GM21515 (cell line): ENCODE measurements around the gene CELF4.

Experiments used
- ATAC-seq: cut with Tn5 transposase; IDR thresholded peaks from one replicate; pipeline ENCODE4 v1.9.1; 2021; ENCODE audit not compliant: unreplicated experiment

Gene CELF4

DNA sequence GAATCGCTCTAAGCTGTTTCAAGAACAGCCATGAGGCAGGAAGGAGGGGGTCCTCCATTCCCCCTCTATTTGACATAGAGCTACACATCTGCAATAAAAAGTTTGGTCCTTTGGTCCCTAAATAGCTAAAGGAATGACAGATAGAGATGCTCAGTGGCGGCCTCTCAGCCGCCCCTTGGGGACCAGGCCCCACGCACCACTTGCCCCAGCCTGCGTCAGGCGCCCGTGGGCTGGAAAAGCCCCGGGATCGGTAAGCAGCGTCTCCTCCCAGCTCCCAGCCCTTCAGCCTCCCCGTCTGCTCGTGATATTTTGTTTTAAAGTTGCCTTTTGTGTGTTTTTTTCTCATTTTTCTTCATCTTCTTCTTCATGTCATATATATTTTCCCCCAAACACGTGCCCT lies 321.0 kb downstream of the CELF4 start:
- ATAC-seq = no peak

DNA sequence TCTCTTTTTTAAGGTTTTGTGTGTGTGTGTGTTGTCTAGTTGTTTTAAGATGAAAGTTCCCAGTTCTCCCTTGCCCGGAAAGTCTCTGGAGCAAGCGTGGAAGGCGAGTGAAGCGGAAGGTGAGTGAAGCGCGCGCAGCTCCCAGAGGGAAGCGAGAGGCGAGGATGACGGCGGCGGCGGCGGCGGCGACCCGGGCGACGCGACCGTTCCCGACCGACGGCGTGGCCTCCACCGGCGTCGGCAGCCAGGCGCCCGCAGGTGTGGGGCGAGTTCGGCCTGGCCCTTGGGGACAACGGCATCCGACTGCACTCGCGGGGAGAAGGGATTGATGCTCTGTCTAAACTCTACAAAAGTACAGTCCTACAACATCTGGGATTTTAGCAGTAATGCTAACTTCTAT lies 321.9 kb downstream of the CELF4 start:
- ATAC-seq = no peak

DNA sequence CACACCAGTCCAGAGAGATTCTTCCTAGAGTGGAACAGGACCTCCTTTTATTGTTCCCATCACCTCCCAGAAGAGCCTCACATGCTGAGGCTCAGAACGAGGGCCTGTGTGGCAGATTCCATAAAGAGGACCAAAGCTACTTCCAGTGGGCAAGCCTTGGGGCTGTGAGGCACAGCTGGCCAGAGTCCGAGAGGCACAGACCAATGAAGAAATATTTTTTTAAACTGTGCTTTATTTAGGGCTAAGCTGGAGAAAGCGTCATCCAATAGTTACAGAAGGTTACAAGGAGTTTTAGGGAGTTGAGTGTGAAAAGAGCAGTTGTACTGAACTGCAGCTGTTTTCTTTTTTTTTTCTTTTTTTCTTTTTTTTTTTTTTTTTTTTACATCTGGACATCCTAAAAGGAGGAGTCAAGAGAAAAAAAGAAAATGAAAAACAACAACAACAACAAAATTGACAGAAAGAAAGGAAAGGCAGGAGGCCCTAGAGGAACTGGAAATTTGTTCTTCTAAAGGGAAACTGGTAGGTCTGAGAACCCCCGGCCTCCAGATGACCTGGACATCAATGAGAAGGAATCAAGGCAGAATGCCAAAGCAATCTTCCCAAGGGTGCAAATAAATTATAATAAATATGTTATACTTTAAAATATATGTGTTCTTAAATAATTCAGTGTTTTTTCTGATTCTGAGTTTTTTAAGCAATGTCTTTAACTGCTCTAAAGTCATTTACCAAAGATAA lies 322.6 kb downstream of the CELF4 start:
- no peak for ATAC-seq

DNA sequence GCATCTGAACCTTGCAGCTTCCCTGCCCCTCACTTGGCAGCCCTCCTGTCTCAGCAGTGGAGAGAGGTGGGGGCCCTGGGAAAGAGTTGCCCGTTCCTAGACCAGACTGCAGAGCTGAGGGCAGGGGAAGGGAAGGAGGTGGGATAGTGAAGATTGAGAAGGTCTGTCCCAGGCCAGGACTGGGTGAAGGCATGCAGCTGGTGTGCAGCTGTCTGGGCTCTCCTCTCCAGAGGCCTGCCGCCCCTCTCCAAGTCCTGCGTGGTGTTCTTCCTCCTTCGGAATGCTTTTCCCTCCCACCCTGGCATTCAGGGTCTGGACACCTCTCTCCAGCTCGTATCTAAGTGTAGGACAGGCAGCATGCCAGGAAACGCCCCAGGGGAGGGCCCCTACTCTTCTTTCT lies 323.5 kb downstream of the CELF4 start:
- no peak for ATAC-seq

DNA sequence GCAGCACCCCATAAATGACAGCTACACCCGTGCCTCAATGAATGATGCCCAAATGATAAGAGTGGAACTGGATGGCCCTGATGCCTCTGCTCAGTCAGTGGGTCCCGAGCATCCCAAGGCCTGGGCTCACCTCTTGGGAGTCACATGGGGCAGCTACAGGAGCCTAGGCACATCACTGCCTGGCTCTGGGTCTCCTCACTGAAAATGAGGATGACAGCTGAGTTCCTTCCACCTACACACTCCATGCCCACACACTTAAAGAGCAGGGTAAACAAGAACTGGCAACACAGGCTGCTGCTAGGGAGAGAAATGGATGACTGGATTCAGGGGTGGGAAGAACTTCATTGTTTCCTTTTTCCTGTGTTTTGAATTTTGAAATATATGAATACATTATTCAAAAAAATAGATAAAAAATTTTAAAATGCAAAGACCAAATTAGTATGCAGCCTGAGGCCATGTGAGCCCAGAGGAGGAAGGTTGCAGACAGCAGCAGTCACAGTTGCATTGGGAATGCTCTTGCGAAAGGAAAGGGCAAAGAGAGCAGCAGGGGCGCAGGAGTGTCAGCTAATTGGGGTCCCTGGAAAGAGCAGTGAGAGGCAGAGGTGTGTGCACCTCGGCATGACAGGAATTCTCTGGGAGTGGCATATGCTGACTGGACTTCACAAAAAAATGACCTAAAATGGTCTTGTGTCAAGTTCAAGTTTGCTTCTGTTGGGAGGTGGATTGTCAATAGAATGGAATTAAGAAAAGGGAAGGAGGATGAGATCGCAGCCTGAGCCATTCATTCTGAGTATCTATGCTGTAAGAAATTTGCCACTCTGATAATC lies 327.1 kb downstream of the CELF4 start:
- no peak for ATAC-seq

DNA sequence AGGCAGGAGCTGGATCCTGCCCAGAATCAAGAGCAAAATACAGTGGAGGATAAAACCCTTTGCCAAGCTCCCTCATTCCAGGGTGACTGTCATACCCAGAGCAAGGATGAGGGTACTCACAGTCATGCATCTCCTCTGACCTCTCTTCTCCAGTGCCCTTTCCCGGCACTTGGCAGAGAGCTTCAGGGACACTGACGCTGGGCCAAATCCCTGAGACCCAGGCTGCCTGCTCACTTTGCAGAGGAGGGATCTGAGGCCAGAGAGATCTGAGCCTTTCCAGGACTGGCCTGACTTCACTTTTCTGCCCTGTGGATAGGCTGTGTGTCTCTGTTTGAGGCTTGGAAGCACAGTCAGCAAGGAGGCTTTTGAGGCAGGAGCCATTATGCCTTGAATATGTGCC lies 330.0 kb downstream of the CELF4 start:
- ATAC-seq = no peak

DNA sequence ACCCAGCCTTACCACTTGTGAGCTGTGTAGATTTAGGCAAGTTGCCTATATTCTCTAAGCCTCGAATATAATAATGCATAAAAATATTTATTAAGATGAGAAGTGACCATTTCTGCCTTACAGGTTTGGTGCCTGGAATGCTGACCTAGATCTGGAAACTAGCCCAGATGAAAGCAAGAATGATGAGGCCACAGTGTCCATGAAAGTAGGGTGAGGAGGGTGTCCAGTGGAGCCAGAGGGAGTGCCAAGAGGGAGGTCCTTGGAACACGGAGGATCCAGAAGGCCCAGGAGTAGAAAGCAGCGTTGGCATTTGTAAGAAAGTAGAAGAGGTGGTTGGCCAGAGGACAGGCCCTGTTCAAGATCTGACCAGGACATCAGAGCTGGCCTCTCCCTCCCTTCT lies 334.3 kb downstream of the CELF4 start:
- no peak for ATAC-seq

DNA sequence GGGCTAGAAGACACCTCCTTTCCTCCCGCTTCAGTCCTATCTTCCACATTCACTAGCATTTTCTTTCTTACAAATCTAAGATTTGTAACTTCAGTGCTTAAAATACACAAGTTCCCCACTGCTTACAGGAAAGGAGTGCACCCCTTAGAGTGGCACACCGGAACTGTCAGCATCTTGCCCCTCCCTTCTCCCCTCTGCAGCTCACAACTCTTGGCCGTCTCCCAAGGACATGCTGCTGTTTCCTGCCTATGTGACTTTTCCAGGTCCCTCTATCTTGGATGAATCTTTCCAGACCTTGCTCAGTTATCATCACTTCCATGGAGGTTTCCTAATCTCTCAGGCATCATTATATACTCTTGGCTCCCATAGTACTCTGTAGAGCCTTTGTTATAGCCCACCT lies 334.8 kb downstream of the CELF4 start:
- no peak for ATAC-seq

DNA sequence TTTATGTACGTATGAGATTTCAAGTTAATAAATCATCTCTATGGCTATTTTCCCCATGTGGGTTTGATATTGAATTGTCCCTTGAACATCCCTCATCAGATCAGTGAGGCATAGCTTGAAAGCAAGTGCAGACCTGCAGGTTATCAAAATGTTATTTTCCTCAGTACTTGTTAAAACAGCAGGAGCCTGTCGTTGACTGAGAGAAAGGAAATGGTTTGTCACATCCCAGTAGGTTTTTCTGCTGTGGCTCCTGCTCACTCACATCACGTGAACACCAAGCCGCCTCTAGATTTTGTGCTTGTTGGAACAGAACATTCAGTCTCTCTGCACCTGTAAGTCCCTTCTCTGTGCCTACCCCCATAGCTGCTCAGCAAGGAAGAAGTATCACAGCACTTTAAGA lies 340.3 kb downstream of the CELF4 start:
- ATAC-seq = no peak

DNA sequence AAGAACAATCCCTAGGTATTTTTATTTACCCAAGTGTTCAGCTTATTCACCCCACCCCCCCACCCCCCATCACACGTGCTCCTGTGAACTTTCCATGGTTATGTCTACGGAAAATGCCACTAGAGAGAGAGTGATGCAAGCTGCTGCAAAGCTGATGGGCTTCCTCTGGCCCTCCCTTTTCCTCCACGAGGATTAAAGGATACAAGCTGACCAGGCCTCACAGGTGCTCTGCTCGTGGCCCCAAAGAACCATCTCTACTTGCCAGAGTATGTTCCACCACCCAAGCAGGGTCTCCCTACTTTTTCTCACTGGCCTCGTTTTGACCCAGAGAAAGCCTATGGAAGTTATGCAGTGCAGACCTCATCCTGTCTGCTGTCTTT lies 342.6 kb downstream of the CELF4 start:
- ATAC-seq = no peak

DNA sequence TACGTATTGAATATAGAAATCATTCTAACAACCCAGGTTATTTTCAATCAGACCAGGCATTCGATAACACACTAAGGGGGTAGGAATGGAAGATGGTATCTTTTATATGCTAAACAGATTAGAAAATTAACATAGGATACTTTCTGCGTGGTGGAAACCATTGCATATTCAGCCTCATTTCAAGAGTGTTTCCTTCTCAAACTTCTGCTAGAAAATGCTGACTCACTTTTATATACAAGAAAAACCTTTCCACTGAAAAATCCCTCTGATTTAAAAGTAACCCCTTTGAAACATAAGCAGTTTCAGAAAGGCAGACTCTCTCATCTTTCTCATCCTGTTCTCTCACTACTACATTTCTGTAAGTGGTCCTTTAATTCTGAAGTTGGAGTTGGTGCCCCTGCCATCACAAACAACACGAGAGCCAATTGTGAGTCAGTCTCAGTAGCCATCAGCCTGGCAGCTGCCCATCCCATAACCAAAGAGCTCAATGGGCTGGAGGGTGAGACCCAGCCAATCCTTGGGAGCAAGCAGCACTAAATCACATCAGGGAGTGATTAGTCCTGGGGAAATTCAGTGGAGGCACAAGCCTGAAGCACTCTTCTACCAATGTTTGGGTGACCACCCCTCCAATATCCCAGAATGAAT lies 343.1 kb downstream of the CELF4 start:
- no peak for ATAC-seq

DNA sequence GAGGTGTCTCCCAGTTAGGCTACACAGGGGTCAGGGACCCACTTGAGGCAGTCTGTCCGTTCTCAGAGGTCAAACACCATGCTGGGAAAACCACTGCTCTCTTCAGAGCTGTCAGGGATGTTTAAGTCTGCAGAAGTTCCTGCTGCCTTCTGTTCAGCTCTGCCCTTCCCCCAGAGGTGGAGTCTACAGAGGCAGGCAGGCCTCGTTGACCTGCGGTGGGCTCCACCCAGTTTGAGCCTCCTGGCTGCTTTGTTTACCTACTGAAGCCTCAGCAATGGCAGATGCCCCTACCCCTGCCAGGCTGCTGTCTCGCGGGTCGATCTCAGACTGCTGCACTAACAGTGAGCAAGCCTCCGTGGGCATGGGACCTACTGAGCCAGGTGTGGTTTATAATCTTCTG lies 346.3 kb downstream of the CELF4 start:
- no peak for ATAC-seq

DNA sequence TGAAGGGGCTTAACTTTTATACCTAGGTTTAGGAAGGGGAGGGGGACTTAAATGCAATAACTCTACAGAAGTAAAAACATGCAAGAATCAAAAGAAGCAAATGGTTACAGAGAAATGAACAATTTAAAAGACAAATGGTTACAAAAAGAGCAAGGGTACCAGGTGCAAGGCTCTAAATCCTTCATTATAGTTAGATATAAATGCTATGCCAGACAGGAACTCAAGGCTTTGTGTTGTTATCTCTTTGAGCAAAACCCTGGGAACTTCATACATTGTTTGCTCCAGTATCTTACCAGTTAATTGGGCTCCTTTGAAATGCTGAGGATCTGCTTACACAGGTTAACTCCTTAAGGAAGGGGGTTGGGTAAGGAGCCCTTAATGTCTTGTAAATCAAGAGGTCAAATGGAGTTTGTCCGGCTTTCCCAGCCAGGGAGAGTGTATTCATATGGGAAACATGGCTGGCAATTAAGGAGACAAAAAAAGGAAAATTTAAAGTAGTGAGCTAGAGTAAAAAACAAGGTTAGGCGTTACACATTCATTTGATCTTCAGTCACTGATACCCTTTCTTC lies 347.5 kb downstream of the CELF4 start:
- no peak for ATAC-seq

DNA sequence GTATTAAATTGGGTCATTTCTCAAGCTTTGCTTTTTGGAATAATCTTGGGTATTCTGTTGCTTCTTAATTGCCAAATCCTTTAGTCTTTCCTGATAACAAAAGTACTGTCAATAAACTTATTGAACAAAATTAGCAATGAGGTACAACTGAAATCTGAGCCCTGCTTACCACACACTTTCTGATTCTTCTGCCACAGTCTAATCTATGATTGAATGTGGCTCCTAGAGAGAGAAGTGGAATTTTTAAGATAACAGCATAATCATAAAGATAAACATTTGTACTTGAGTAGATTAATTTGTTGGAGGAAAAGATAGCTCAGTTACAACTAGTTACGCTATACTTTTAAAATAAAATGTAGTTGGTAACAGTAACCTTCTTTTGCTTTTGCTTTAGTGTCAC lies 354.8 kb downstream of the CELF4 start:
- no peak for ATAC-seq

DNA sequence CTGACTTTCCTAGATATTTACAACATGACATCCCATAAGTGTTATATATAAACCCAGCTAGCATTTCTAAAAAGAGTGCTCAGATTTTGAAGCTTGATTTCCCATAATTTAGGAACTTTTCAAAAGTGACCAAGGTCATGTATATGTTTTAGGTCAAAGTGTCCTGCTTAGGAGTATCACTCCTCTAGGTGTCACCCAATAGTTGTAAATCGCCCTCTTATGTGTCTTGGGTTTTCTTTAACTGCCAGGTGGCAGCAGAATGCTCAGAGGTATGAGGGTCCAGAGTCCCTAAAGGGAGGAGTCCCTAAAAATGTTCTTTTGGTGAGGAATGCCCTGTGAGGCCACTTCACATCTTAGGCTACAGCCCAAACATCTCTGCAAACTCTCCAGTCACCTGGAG lies 358.3 kb downstream of the CELF4 start:
- ATAC-seq = no peak

DNA sequence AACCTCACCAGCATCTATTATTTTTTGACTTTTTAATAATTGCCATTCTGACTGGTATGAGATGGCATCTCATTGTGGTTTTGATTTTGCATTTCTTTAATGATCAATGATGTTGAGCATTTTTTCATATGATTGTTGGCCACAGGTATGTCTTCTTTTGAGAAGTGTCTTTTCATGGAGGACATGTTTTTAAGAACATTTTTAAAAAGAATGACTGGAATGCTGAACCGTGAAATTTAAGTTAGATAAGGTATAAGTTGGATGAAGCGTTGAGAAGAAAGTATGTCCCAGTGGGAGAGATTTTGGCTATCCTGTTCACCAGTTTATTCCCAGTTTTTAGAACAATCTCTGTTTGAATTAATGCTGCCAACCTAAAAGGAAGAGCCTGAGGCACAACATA lies 365.9 kb downstream of the CELF4 start:
- ATAC-seq = no peak
